GM19193 (cell line): Measurements from ENCODE around the gene ASCL2.

Experiments used
- POLR2A ChIP-seq: IDR thresholded peaks from 4 replicates; pipeline ENCODE4 v1.6.1; 2011; ENCODE audit not compliant: insufficient read depth, insufficient read length; ENCODE audit errors: extremely low read depth

The ASCL2 gene

DNA sequence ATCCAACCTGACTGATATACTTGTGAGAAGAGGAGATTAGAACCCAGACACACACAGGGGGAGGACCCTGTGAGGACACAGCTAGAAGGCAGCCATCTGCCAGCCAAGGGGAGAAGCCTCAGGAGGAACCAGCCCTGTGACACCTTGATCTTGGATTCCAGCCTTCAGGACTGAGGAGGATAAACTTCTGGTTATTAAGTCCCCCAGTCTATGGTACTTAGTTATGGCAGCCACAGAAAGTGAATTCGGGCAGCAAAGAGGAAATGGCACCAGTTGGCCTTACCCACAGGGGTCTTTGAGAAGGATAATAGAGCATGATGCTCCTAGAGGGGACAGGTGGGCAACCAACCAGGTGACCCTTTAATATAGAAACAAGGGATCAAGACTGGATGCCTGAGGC lies 49.4 kb downstream of the ASCL2 start:
- no peak for TF ChIP-seq POLR2A

DNA sequence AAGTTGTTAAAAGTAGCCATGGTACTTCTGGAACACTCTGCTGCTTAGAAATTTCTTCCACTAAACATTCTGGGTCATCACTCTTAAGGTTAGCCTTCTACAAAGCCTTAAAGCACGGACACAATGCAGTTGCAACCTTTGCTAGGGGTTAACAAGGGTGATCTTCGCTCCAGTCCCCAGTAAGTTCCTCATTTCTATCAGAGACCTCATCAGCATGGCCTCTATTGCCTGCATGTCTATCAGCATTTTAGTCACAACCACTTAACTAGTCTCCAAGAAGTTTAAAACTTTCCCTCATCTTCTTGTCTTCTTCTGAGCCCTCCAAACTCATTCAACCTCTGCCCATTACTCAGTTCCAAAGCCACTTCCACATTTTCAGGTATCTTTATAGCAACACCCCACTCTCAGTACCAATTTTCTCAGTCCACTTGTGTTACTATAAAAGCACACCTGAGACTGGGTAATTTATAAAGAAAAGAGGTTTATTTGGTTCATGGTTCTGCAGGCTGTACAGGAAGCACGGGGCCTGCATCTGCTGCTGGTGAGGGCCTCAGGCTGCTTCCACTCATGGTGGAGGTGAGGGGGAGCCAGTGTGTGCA lies 50.1 kb downstream of the ASCL2 start:
- no peak for TF ChIP-seq POLR2A

DNA sequence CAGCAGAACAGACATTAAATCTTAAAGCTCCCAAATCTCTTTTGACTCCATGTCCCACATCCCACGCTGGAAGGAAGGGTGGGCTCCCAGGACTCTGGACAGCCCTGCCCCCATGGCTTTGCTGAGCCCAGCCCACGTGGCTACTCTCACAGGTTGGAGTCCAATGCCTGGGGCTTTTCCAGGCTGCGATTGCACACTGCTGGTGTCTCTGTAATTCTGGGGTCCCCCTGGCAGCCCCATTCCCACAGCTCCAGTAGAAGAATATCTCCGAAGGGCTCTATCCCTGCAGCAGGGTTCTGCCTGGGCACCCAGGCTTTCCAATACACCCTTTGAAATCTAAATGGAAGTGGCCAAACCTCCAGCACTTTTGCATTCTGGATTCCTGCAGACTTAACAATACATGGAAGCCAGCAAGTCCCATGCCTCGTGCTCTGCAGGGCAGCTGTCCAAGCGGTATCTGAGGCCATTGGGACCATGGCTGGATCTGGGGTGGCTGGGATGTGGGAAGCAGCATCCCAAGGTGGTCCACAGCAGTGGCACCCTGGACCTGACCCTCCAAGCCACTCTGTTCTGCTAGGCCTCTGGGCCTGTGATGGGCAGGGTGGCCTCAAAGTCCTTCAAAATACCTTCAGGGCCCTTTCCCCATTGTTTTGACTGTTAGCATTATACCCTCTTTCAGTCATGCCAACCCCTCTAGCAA lies 50.9 kb downstream of the ASCL2 start:
- no peak for TF ChIP-seq POLR2A
